ENCODE data around the gene GNAT1.

GNAT1 gene

GRCh38 chr3:50245251-50245745 is 53.9 kb downstream of the GNAT1 start:
- peak overlapping the region; percentile 29 for H3K4me3 ChIP-seq (ENCODE audit: low read depth, low read length)
- H3K4me2 ChIP-seq (ENCODE audit: low read length), result peak overlapping the region; percentile 83
- H3K9me3 ChIP-seq (ENCODE audit: control insufficient read depth, low read length), result no peaks in the 10 kb centered on the region
- no peak for TF ChIP-seq CTCF (IDR thresholded peaks at IDR 0.05)
- H2AFZ ChIP-seq, result no peak overlapping the region
- H3K36me3 ChIP-seq (ENCODE audit: control insufficient read depth, insufficient read depth, low read length), result no peaks in the 10 kb centered on the region
- H3K4me1 ChIP-seq, result peaks cover 74% of the 10 kb centered on the region
- H3K27ac ChIP-seq, result peak overlapping the region; percentile 97
- H3K79me2 ChIP-seq, result peaks cover 83% of the 10 kb centered on the region
- no peaks in the 10 kb centered on the region for H3K27me3 ChIP-seq (ENCODE audit: control insufficient read depth, insufficient read depth, low read length)
- H3K9ac ChIP-seq, result no peak overlapping the region

GRCh38 chr3:50245831-50246516 is 54.6 kb downstream of the GNAT1 start:
- H3K79me2 ChIP-seq, result peaks cover 84% of the 10 kb centered on the region
- H3K4me1 ChIP-seq, result peaks cover 78% of the 10 kb centered on the region
- peak overlapping the region; percentile 29 for H3K4me3 ChIP-seq (ENCODE audit: low read depth, low read length)
- H3K9ac ChIP-seq, result no peak overlapping the region
- TF ChIP-seq CTCF (IDR thresholded peaks at IDR 0.05), result peak; percentile 97
- H3K27ac ChIP-seq, result peak overlapping the region; percentile 97
- peak overlapping the region; percentile 83 for H3K4me2 ChIP-seq (ENCODE audit: low read length)
- H3K9me3 ChIP-seq (ENCODE audit: control insufficient read depth, low read length), result no peaks in the 10 kb centered on the region
- H3K27me3 ChIP-seq (ENCODE audit: control insufficient read depth, insufficient read depth, low read length), result no peaks in the 10 kb centered on the region
- no peaks in the 10 kb centered on the region for H3K36me3 ChIP-seq (ENCODE audit: control insufficient read depth, insufficient read depth, low read length)
- peak overlapping the region; percentile 47 for H2AFZ ChIP-seq

GRCh38 chr3:50246517-50246954 is 55.1 kb downstream of the GNAT1 start:
- Histone ChIP-seq H3K27ac (peak overlapping the region; percentile 97), H3K79me2 (peaks cover 84% of the 10 kb centered on the region), H3K27me3 (ENCODE audit: control insufficient read depth, insufficient read depth, low read length) (no peaks in the 10 kb centered on the region), H3K4me2 (ENCODE audit: low read length) (peak overlapping the region; percentile 83), H3K9me3 (ENCODE audit: control insufficient read depth, low read length) (no peaks in the 10 kb centered on the region), H2AFZ (peak overlapping the region; percentile 47), H3K4me1 (peaks cover 76% of the 10 kb centered on the region), H3K36me3 (ENCODE audit: control insufficient read depth, insufficient read depth, low read length) (no peaks in the 10 kb centered on the region), H3K4me3 (ENCODE audit: low read depth, low read length) (peak overlapping the region; percentile 41), H3K9ac (no peak overlapping the region)
- TF ChIP-seq CTCF (IDR thresholded peaks at IDR 0.05), result no peak

All from parathyroid adenoma (tissue), 2 donors.